GM12873 (cell line): Measurements from ENCODE around the gene TXLNA.

ENCODE experiments used
- TF ChIP-seq, protein P1 (sequence below): IDR thresholded peaks from 2 replicates; pipeline ENCODE4 v1.5.1; 2012; ENCODE audit warnings: low read depth, mild to moderate bottlenecking, moderate library complexity, low read length, control low read depth; ENCODE audit not compliant: insufficient read depth; ENCODE audit errors: missing control alignments

The TXLNA gene

DNA sequence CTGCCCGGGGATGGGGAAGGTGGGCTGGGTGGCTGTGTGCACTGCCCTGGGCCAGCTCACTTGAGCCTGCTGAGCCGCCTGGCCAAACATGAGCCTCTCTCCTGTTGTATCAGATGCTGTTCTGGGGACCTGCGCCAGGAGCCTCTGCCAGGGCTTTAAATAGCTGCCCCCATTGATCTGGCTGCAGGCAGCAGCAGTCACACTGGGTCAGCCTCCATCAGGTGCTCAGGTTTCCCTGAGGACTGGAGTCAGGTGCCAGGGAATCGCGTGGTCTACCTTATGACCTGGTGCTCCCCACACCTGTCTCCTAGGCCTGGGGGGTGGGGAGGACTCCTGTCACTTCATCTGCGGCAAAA is 20.2 kb downstream of the TXLNA start:
- TF ChIP-seq, protein P1, sequence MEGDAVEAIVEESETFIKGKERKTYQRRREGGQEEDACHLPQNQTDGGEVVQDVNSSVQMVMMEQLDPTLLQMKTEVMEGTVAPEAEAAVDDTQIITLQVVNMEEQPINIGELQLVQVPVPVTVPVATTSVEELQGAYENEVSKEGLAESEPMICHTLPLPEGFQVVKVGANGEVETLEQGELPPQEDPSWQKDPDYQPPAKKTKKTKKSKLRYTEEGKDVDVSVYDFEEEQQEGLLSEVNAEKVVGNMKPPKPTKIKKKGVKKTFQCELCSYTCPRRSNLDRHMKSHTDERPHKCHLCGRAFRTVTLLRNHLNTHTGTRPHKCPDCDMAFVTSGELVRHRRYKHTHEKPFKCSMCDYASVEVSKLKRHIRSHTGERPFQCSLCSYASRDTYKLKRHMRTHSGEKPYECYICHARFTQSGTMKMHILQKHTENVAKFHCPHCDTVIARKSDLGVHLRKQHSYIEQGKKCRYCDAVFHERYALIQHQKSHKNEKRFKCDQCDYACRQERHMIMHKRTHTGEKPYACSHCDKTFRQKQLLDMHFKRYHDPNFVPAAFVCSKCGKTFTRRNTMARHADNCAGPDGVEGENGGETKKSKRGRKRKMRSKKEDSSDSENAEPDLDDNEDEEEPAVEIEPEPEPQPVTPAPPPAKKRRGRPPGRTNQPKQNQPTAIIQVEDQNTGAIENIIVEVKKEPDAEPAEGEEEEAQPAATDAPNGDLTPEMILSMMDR = no peak

DNA sequence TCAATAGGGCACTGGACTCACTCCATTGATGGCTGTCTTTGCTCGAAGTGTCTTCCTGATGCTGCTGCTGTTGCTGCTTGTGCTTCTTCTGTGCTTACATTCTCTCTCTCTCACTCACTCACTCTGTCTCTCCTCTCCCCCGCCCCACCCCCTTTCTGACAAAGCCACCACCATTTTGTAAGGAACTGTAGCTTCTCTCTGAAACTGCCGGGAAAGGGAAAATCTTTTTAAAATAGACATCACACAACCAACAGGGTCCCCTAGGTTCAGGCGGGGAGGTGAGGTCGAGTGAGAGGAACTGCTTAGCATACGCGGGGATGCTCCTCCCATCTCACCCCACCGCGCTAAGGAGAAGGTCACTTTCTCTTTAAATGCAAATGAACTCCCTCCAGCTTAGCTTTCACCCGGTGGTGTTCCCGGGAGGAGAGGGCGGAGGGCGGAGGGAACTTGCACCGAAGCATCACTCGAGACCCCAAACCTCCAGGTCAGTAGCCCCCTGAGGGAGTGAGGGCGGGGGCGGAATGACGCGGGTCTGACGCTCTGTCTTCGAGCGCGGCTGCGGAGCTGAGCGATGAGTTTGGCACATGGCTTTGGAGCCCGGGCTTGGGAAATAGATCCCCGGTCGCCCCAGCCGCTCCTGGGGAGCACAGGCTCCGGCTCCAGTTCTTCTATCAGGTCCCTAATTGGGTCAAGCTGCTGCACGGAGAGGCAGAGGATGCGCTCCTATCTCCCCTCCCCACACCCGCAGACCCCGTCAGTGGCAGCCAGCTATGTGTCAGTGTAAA is 20.9 kb downstream of the TXLNA start, which contains the start of gene CCDC28B:
Gene CCDC28B, plus strand, starts transcription at position 370 of the 785 bp plus-strand sequence. CDS start 1,341 bp downstream, outside the sequence.
- TF ChIP-seq, protein P1 = no peak

DNA sequence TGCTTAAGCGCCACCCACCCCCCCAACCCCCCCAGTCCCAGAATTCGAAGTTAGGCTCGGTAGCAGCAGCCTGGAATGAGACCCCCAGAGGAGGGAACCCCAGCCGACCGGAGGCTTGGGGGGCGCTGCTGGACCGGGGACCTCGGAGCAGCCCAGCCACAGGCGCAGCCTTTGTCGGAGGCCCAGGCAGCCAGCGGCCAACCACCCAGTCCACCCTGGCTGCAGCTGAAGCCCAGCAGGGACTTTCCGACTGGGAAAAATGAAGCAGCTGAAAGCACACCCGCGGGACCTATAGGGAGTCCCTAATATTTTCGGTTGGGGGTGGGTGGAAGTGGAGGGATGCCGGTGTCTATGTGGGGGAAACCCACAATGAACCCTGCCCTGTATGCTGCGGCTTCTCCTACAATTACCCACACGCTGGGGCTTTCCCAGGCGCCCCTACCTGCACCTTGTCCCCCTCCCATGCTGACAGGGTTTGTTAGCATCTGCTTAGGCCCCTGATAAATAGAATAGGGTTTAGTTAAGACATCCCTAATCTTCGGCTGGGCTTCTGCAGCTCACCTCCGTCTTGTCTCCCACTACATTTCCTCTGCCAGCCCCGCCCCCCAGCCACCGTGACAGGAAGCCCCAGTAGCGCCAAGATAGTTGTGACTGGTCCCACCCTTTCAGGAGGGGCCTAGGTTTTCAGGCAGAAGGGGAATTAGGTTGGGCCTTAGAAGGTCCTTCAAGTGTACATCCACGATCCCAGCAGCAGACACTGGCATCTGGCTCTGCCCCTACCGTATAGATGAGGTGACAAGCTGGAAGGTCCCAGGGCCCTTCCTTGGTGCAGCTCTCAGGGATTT is 21.8 kb downstream of the TXLNA start:
- TF ChIP-seq, protein P1 = peak; percentile 7

DNA sequence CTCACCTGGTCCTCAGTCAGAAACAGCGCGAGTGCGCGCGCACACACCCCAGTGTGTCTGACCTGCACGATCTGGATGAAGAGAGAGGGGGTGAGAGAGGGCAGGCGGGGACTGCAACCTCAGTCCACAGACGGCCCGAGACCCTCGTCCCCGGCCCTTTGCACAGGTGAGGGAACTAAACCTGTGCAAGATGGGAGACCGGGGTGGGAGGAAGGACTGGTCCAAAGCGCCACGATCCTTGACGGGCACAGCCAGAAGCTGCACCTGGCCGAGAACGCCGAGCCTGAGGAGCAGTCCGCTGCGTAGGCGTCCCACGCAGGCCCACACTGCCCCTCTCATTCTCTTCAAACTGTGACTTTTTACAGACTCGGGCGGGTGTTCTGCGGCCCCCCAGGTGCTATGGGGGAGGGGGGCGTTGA is 25.5 kb downstream of the TXLNA start:
- TF ChIP-seq, protein P1 = no peak

DNA sequence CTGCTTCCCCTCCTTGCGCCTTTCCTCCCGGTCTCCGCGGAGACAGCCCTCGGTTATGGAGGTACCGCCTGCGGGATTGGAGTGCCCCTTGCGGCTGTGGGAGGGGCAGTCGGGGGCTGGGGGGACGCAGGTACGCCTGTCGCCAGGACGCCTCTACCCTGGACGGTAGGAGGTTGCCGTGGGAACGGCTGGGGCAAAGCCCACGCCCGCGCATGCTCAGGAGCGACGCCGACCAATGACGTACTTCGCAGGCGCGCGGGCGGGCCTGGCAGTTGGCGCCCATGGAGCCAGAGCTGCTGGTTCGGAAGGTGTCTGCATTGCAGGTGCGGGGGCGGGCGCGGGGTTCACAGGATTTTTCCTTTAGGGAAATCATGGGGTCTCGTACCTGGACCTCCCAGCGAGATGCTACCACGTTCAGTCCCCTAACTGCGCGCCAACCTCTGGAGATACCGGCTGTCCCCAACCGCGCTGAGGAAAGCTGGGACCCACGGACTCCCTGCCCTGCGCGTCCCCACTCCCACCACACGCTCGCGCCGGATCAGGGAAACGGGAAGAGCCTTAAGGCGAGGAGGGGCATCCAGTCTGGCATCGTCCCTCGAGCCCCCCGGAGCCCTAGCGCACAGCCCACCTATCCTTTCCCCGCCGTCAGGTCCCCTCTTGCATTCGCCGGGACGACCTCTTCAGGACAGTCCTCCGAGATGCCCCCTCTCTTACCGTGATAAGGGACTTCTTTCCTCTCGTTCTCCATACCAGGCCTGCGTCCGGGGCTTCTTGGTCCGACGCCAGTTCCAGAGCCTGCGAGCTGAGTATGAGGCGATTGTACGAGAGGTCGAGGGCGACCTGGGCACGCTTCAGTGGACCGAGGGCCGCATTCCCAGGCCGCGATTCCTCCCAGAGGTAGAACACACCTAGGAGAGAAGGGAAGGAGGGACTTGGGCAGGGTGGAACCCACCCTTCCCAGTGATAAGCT is 26.2 kb downstream of the TXLNA start, which contains the start of gene IQCC:
Gene IQCC, plus strand, starts transcription at position 271 of the 970 bp plus-strand sequence. Its CDS starts 11 bp downstream, at position 282.
- TF ChIP-seq, protein P1 = no peak

DNA sequence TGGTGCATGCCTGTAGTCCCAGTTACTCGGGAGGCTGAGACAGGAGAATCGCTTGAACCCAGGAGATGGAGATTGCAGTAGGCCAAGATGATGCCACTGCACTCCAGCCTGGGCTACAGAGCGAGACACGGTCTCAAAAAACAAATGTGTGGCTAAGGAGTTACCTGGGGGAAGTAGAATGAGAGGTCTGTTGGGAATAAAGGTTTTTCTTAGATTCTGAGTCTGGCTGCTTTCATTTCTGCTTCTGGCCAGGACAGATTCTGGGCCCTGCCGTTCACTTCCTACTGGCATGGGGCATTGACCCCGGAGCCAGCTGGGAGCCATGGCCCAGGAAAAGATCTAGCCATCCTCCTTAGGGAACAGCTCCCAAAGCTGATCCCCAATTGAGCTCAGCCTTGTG is 29.0 kb downstream of the TXLNA start:
- TF ChIP-seq, protein P1 = no peak

DNA sequence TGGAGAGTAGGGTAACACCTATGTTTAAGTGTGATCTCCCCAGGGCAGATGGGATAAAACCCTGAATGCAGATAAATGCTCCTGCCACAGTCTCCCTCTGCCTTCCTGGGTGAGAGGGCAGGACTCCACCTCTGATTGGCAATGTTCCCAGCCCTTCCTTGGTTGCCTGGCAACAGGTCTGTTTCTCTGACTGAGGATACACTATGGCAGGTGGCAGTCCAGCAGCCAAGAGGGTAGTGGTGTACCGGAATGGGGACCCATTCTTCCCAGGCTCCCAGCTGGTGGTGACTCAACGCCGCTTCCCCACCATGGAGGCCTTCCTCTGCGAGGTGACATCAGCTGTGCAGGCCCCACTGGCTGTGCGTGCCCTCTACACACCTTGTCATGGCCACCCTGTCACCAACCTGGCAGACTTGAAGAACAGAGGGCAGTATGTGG is 29.4 kb downstream of the TXLNA start, which contains the start of gene DCDC2B:
Gene DCDC2B, plus strand, starts transcription at position 199 of the 438 bp plus-strand sequence. Its CDS starts 5 bp downstream, at position 204.
- TF ChIP-seq, protein P1 = no peak
